Left cardiac atrium (tissue), 4 donors: ENCODE results near the gene LAD1. TPM values are rescaled to one million over a fixed set of nuclear protein-coding genes. Genes with fewer than 3 reads are reported as not detected.

ENCODE experiments used
- ATAC-seq, 2 donors: fragments of 200-7000 bp; cut with Tn5 transposase; one replicate each; pipeline ENCODE4 v1.9.1; 2020; ENCODE audit warnings: mild to moderate bottlenecking in 2 of 2, moderate library complexity in 2 of 2
- DNase-seq: peaks from one replicate; pipeline ENCODE4 v3.0.0-alpha.2; 2020
- intact Hi-C, 2 donors: fragments of 100-400 bp; cut with DNase I; formaldehyde crosslinking; loops; one replicate each; pipeline versions ENCODE4 v1.14.1 to v1.15.1; 2022 to 2023
- total RNA-seq, 2 donors: library from RNA; stranded (reverse); fragmentation: NEBNext Ultra II Directional; extraction: Animal tissue kit (Norgen Biotek cat#: 25700); gene quantifications; one replicate each; pipeline ENCODE4 v1.2.1, GENCODE V29; 2021
- donor health status: DM: no; HTN: yes; CAD: no.
- donor health status: DM: no; HTN: yes; CAD: no; lungs with severe emphysema.
- donor health status: DM: yes; HTN: yes; CAD: no.
- donor health status: Dilated cardiomyopathy.

Gene LAD1
- total RNA-seq, 2 donors from 2014 or later = 1.3 to 1.4 TPM

- DNase-seq (no peak), ATAC-seq (peak; percentile 17 to 20)
- intact Hi-C loops = no loop called here
Observed at GRCh38 chr1:201376464-201377374, 22.4 kb downstream of the LAD1 start.

- no peak for ATAC-seq
- intact Hi-C loops = no loop called here
- no peak for DNase-seq
Observed at GRCh38 chr1:201376107-201376463, 23.0 kb downstream of the LAD1 start.

GRCh38 chr1:201375169-201375568 is 24.0 kb downstream of the LAD1 start:
- peak in 1 of 2 donors; percentile 8 for ATAC-seq
- DNase-seq = no peak
- intact Hi-C loops = no loop called here

GRCh38 chr1:201374364-201374763 is 24.8 kb downstream of the LAD1 start:
- no peak for DNase-seq
- intact Hi-C loops = no loop called here

GRCh38 chr1:201371792-201372191 is 27.3 kb downstream of the LAD1 start:
- DNase-seq = no peak
- intact Hi-C loops = no loop called here

More at GRCh38 chr1:201374364-201374763, 24.8 kb downstream of the LAD1 start:
- peak; percentile 0 to 7 for ATAC-seq

GRCh38 chr1:201371276-201371675 is 27.8 kb downstream of the LAD1 start:
- intact Hi-C loops = no loop called here
- ATAC-seq = no peak

More at GRCh38 chr1:201371792-201372191, 27.3 kb downstream of the LAD1 start:
- no peak for ATAC-seq

GRCh38 chr1:201370500-201370899 is 28.6 kb downstream of the LAD1 start:
- intact Hi-C loops = no loop called here
- no peak for ATAC-seq
- no peak for DNase-seq

More at GRCh38 chr1:201371276-201371675, 27.8 kb downstream of the LAD1 start:
- DNase-seq = no peak

- intact Hi-C loops = no loop called here
- DNase-seq (peak; percentile 53), ATAC-seq (peak; percentile 11 to 40)
Observed at GRCh38 chr1:201369209-201369608, 29.9 kb downstream of the LAD1 start.

- intact Hi-C loops = no loop called here
- ATAC-seq (no peak), DNase-seq (no peak)
Observed at GRCh38 chr1:201366696-201367095, 32.4 kb downstream of the LAD1 start.

- ATAC-seq (no peak), DNase-seq (peak; percentile 20)
- intact Hi-C loops = no loop called here
Observed at GRCh38 chr1:201365251-201365650, 33.9 kb downstream of the LAD1 start.

GRCh38 chr1:201364808-201365105 is 34.4 kb downstream of the LAD1 start:
- ATAC-seq (no peak), DNase-seq (peak; percentile 10)
- intact Hi-C loops = no loop called here

- intact Hi-C loops = no loop called here
- ATAC-seq (no peak), DNase-seq (no peak)
Observed at GRCh38 chr1:201363467-201363866, 35.7 kb downstream of the LAD1 start.

GRCh38 chr1:201362906-201363305 is 36.2 kb downstream of the LAD1 start:
- intact Hi-C loops = no loop called here
- peak; percentile 13 for DNase-seq

GRCh38 chr1:201361652-201362504 is 37.2 kb downstream of the LAD1 start:
- peak; percentile 5 to 15 for ATAC-seq
- intact Hi-C loops = no loop called here
- peak; percentile 43 for DNase-seq

More at GRCh38 chr1:201362906-201363305, 36.2 kb downstream of the LAD1 start:
- no peak for ATAC-seq

- intact Hi-C loops = no loop called here
- ATAC-seq = no peak
- DNase-seq = peak; percentile 14
Observed at GRCh38 chr1:201360901-201361651, 38.0 kb downstream of the LAD1 start.

GRCh38 chr1:201360486-201360885 is 38.6 kb downstream of the LAD1 start:
- intact Hi-C loops = no loop called here
- DNase-seq (peak; percentile 14), ATAC-seq (no peak)

GRCh38 chr1:201359873-201360210 is 39.3 kb downstream of the LAD1 start:
- ATAC-seq (no peak), DNase-seq (no peak)
- intact Hi-C loops = no loop called here

- intact Hi-C loops = no loop called here
- ATAC-seq (no peak), DNase-seq (no peak)
Observed at GRCh38 chr1:201359031-201359872, 39.9 kb downstream of the LAD1 start.

GRCh38 chr1:201358596-201358995 is 40.5 kb downstream of the LAD1 start:
- no peak for ATAC-seq
- DNase-seq = no peak
- intact Hi-C loops = no loop called here
